Measurements from ENCODE around the gene SIVA1. TPM values are rescaled to one million over a fixed set of nuclear protein-coding genes. Genes with fewer than 3 reads are reported as not detected.

SIVA1 gene
- total RNA-seq, 2 donors from 2014 or later, result 82.5 to 87.3 TPM

DNA sequence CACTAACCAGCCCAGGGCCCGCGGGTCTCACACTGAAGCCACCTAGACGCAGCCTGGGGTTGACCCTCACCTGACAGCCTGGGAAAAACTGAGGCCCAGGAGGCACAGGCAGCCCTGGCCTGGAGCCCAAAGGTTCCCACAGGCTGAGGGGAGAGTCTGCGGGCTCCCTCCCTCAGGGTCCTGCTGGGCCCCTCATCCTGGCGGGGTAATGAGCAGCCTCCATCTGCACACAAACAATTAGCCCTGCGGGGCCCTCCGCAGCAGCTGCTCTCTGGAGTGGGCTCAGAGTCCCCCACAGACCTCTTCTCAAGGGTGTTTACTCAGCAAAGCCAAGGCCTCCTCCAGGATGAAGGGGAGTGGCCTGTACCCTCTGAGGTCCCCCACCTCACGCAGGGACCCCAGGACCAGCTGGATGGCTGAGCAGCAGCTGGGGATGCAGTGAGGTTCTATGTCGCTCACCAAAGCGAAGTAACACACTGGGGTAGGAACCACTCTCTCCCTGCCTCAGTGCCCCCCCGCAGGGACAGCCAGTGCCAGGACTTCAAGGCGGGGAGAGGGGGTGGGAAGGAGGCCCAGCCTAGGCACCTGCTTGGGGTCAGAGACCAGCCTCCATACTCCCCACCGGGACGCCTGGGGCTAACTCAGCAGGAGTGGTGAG lies 35.3 kb downstream of the SIVA1 start:
- no peak for DNase-seq
- no peak overlapping the region for H3K4me3 Mint-ChIP-seq
- Histone ChIP-seq H3K4me1 (ENCODE audit: control insufficient read depth, insufficient read depth, low read length) (no peaks in the 10 kb centered on the region), H3K36me3 (ENCODE audit: control insufficient read depth, insufficient read depth, low read length) (peaks cover 4% of the 10 kb centered on the region), H3K27ac (ENCODE audit: low read depth, low read length) (peak overlapping the region; percentile 49), H3K9ac (ENCODE audit: extremely low read depth, low read length, poor library complexity, severe bottlenecking) (no peak overlapping the region), H3K27me3 (ENCODE audit: control insufficient read depth, insufficient read depth, low read length, poor library complexity, severe bottlenecking) (no peaks in the 10 kb centered on the region), H3K4me3 (ENCODE audit: low read length) (no peak overlapping the region), H3K9me3 (ENCODE audit: control insufficient read depth, low read length) (no peaks in the 10 kb centered on the region)
- no peaks in the 10 kb centered on the region for H3K27me3 Mint-ChIP-seq (ENCODE audit: insufficient read depth)
- no peak overlapping the region for H3K27ac Mint-ChIP-seq
- H3K36me3 Mint-ChIP-seq (ENCODE audit: low read depth), result peaks cover 8% of the 10 kb centered on the region
- H3K9me3 Mint-ChIP-seq, result no peaks in the 10 kb centered on the region
- TF ChIP-seq, protein P1, sequence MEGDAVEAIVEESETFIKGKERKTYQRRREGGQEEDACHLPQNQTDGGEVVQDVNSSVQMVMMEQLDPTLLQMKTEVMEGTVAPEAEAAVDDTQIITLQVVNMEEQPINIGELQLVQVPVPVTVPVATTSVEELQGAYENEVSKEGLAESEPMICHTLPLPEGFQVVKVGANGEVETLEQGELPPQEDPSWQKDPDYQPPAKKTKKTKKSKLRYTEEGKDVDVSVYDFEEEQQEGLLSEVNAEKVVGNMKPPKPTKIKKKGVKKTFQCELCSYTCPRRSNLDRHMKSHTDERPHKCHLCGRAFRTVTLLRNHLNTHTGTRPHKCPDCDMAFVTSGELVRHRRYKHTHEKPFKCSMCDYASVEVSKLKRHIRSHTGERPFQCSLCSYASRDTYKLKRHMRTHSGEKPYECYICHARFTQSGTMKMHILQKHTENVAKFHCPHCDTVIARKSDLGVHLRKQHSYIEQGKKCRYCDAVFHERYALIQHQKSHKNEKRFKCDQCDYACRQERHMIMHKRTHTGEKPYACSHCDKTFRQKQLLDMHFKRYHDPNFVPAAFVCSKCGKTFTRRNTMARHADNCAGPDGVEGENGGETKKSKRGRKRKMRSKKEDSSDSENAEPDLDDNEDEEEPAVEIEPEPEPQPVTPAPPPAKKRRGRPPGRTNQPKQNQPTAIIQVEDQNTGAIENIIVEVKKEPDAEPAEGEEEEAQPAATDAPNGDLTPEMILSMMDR (conservative IDR thresholded peaks at IDR 0.05), result no peak
- H3K4me1 Mint-ChIP-seq, result peaks cover under 1% of the 10 kb centered on the region
- WGBS, 2 experiments (ENCODE audit: insufficient coverage in 1 of 2, insufficient read length in 1 of 2), result 94 to 100% methylated on average over 1 to 14 of the region's 14 CpGs

- Mint-ChIP-seq H3K4me3 (no peak overlapping the region), H3K27ac (no peak overlapping the region), H3K4me1 (peaks cover 8% of the 10 kb centered on the region), H3K9me3 (no peaks in the 10 kb centered on the region), H3K27me3 (ENCODE audit: insufficient read depth) (no peaks in the 10 kb centered on the region), H3K36me3 (ENCODE audit: low read depth) (peaks cover 10% of the 10 kb centered on the region)
- H3K9ac ChIP-seq (ENCODE audit: extremely low read depth, low read length, poor library complexity, severe bottlenecking), result no peak overlapping the region
- H3K27ac ChIP-seq (ENCODE audit: low read depth, low read length), result peak overlapping the region; percentile 49
- WGBS, 2 experiments (ENCODE audit: insufficient coverage in 1 of 2, insufficient read length in 1 of 2), result 94 to 95% methylated on average over 24 to 39 of the region's 39 CpGs
- no peak overlapping the region for H3K4me3 ChIP-seq (ENCODE audit: low read length)
- H3K9me3 ChIP-seq (ENCODE audit: control insufficient read depth, low read length), result no peaks in the 10 kb centered on the region
- no peak for DNase-seq
- H3K27me3 ChIP-seq (ENCODE audit: control insufficient read depth, insufficient read depth, low read length, poor library complexity, severe bottlenecking), result no peaks in the 10 kb centered on the region
- H3K4me1 ChIP-seq (ENCODE audit: control insufficient read depth, insufficient read depth, low read length), result peaks cover 5% of the 10 kb centered on the region
- TF ChIP-seq, protein P1 (conservative IDR thresholded peaks at IDR 0.05), result no peak
- H3K36me3 ChIP-seq (ENCODE audit: control insufficient read depth, insufficient read depth, low read length), result peaks cover 4% of the 10 kb centered on the region
Measured at GRCh38 chr14:104788873-104789663, 36.1 kb downstream of the SIVA1 start.

DNA sequence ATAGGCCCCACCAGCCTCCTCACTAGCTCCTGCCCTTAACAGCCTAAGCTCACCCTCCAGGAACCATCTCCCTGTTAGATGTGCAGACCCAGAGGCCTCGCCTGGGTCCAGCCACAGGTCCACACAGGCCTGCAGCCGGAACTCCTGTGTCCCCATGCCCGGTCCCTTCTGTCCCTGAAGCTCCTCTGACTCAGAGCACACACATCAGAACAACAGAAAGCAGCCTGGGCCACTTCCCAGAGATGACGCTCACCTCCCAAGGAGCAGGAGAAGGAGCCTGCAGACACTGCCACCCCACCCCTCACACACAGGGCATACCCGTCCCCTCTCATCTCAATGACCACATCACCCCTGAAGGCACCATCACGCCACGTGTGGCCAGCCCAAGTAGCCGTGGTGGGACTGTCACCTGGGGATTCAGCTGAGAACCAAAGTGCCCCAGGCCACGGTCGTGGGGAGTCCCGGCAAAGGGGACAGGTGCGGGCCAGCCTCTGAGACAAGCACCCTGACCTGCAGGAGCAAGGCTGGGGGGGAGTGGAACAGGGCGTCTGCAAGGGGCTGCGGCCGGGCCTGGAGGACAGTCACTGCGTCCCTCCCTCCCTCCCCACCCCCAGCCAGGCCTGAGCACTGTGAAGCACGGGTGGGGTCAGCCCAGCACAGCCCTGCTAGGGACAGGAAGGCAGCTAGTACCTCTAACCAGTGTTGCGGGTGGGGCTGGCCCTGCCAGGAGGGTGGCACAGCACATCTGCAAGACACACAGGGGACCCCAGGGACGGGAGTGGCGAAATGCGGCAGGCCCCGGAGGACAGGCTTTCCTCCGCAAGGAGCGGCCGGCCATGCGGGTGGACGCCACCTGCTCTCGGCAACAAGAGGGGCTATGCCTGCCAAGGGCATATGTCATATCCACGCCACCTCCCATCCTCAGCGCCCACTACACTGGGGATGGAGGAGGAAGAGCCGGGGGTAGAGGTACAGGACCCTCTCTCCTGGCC lies 37.1 kb downstream of the SIVA1 start:
- H3K27ac Mint-ChIP-seq, result no peak overlapping the region

More for the DNA sequence above, 37.1 kb downstream of the SIVA1 start:
- H3K36me3 ChIP-seq (ENCODE audit: control insufficient read depth, insufficient read depth, low read length), result peaks cover 4% of the 10 kb centered on the region
- Mint-ChIP-seq H3K9me3 (no peaks in the 10 kb centered on the region), H3K27me3 (ENCODE audit: insufficient read depth) (no peaks in the 10 kb centered on the region), H3K4me1 (peaks cover 13% of the 10 kb centered on the region), H3K36me3 (ENCODE audit: low read depth) (peaks cover 10% of the 10 kb centered on the region), H3K4me3 (no peak overlapping the region)
- H3K4me3 ChIP-seq (ENCODE audit: low read length), result no peak overlapping the region
- no peak overlapping the region for H3K27ac ChIP-seq (ENCODE audit: low read depth, low read length)
- H3K9me3 ChIP-seq (ENCODE audit: control insufficient read depth, low read length), result no peaks in the 10 kb centered on the region
- WGBS, 2 experiments (ENCODE audit: insufficient coverage in 1 of 2, insufficient read length in 1 of 2), result 90 to 93% methylated on average over 5 to 31 of the region's 31 CpGs
- no peak overlapping the region for H3K9ac ChIP-seq (ENCODE audit: extremely low read depth, low read length, poor library complexity, severe bottlenecking)
- H3K4me1 ChIP-seq (ENCODE audit: control insufficient read depth, insufficient read depth, low read length), result peaks cover 9% of the 10 kb centered on the region
- TF ChIP-seq, protein P1 (conservative IDR thresholded peaks at IDR 0.05), result no peak
- no peak for DNase-seq
- no peaks in the 10 kb centered on the region for H3K27me3 ChIP-seq (ENCODE audit: control insufficient read depth, insufficient read depth, low read length, poor library complexity, severe bottlenecking)

Data from endodermal cell (in vitro differentiated cells).